ENCODE data around the gene RAB18. TPM values are rescaled to one million over a fixed set of nuclear protein-coding genes. Genes with fewer than 3 reads are reported as not detected.

Gene RAB18
- total RNA-seq, 1 donor from 2014 or later, result 162 TPM

DNA sequence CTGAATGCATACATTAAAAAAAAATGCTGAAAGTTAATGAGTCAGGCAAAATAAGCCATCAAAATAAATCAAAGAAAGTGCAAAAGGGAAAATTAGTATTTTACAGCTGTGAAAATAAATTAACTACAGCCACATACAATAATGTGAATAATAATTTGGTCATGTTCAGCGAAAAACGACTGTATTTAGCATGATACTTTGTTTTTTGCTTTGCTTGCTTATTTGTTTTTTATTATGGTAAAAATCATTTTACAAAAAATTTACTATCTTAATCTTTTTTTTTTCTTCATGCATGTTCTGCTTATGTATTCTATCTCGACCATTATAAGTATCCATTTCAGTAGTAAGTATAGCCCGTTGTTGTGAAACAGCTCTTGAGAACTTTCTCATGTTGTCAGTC, 77.1 kb downstream of the RAB18 start:
- FAIRE-seq, result no peak
- H3K4me1 Mint-ChIP-seq (ENCODE audit: low read depth, unreplicated experiment), result no peaks in the 10 kb centered on the region
- Histone ChIP-seq H3K79me2 (ENCODE audit: insufficient read depth, low read length) (no peaks in the 10 kb centered on the region), H2AFZ (ENCODE audit: low read depth, low read length) (no peak overlapping the region), H3K9me3 (ENCODE audit: insufficient read depth, low read depth, low read length) (no peaks in the 10 kb centered on the region), H3K9ac (ENCODE audit: low read length) (no peak overlapping the region), H3K4me1 (ENCODE audit: insufficient read depth, low read length) (no peaks in the 10 kb centered on the region), H4K20me1 (ENCODE audit: insufficient read depth, low read length) (no peaks in the 10 kb centered on the region), H3K27me3 (ENCODE audit: insufficient read depth, low read length) (no peaks in the 10 kb centered on the region), H3K27ac (ENCODE audit: low read depth, low read length) (no peak overlapping the region), H3K4me3 (ENCODE audit: insufficient read depth, low read depth, low read length) (no peak overlapping the region), H3K4me2 (ENCODE audit: low read length) (no peak overlapping the region), H3K36me3 (ENCODE audit: insufficient read depth, low read length) (no peaks in the 10 kb centered on the region)
- TF ChIP-seq EZH2 (IDR thresholded peaks at IDR 0.05; ENCODE audit: insufficient read depth, low read length), result no peak
- TF ChIP-seq, protein P1, sequence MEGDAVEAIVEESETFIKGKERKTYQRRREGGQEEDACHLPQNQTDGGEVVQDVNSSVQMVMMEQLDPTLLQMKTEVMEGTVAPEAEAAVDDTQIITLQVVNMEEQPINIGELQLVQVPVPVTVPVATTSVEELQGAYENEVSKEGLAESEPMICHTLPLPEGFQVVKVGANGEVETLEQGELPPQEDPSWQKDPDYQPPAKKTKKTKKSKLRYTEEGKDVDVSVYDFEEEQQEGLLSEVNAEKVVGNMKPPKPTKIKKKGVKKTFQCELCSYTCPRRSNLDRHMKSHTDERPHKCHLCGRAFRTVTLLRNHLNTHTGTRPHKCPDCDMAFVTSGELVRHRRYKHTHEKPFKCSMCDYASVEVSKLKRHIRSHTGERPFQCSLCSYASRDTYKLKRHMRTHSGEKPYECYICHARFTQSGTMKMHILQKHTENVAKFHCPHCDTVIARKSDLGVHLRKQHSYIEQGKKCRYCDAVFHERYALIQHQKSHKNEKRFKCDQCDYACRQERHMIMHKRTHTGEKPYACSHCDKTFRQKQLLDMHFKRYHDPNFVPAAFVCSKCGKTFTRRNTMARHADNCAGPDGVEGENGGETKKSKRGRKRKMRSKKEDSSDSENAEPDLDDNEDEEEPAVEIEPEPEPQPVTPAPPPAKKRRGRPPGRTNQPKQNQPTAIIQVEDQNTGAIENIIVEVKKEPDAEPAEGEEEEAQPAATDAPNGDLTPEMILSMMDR (IDR thresholded peaks at IDR 0.05; ENCODE audit: insufficient read depth, low read depth, low read length), result no peak
- DNase-seq (ENCODE audit: low read depth), result no peak
- peaks cover 16% of the 10 kb centered on the region for H3K36me3 Mint-ChIP-seq (ENCODE audit: low read depth, unreplicated experiment)
- no peak overlapping the region for H3K4me3 Mint-ChIP-seq (ENCODE audit: unreplicated experiment)
- peaks cover 2% of the 10 kb centered on the region for H3K27me3 Mint-ChIP-seq (ENCODE audit: low read depth, unreplicated experiment)
- no peak overlapping the region for H3K27ac Mint-ChIP-seq (ENCODE audit: unreplicated experiment)
- peaks cover 8% of the 10 kb centered on the region for H3K9me3 Mint-ChIP-seq (ENCODE audit: unreplicated experiment)

- H3K27ac Mint-ChIP-seq (ENCODE audit: unreplicated experiment), result no peak overlapping the region
These were observed 80.2 kb downstream of the RAB18 start for GRCh38 chr10:27584302-27584701.

More at GRCh38 chr10:27584302-27584701, 80.2 kb downstream of the RAB18 start:
- H3K79me2 ChIP-seq (ENCODE audit: insufficient read depth, low read length), result no peaks in the 10 kb centered on the region
- Mint-ChIP-seq H3K27me3 (ENCODE audit: low read depth, unreplicated experiment) (no peaks in the 10 kb centered on the region), H3K9me3 (ENCODE audit: unreplicated experiment) (peaks cover 6% of the 10 kb centered on the region), H3K4me3 (ENCODE audit: unreplicated experiment) (no peak overlapping the region), H3K36me3 (ENCODE audit: low read depth, unreplicated experiment) (peaks cover 28% of the 10 kb centered on the region), H3K4me1 (ENCODE audit: low read depth, unreplicated experiment) (no peaks in the 10 kb centered on the region)
- H3K4me2 ChIP-seq (ENCODE audit: low read length), result no peak overlapping the region
- H3K27me3 ChIP-seq (ENCODE audit: insufficient read depth, low read length), result no peaks in the 10 kb centered on the region
- TF ChIP-seq, protein P1 (IDR thresholded peaks at IDR 0.05; ENCODE audit: insufficient read depth, low read depth, low read length), result no peak
- no peak for TF ChIP-seq EZH2 (IDR thresholded peaks at IDR 0.05; ENCODE audit: insufficient read depth, low read length)
- no peak overlapping the region for H3K27ac ChIP-seq (ENCODE audit: low read depth, low read length)
- no peaks in the 10 kb centered on the region for H3K36me3 ChIP-seq (ENCODE audit: insufficient read depth, low read length)
- no peaks in the 10 kb centered on the region for H4K20me1 ChIP-seq (ENCODE audit: insufficient read depth, low read length)
- no peak overlapping the region for H2AFZ ChIP-seq (ENCODE audit: low read depth, low read length)
- no peaks in the 10 kb centered on the region for H3K4me1 ChIP-seq (ENCODE audit: insufficient read depth, low read length)
- DNase-seq (ENCODE audit: low read depth) (no peak), FAIRE-seq (no peak)
- H3K4me3 ChIP-seq (ENCODE audit: insufficient read depth, low read depth, low read length), result no peak overlapping the region
- no peak overlapping the region for H3K9ac ChIP-seq (ENCODE audit: low read length)
- H3K9me3 ChIP-seq (ENCODE audit: insufficient read depth, low read depth, low read length), result no peaks in the 10 kb centered on the region

Other genes with a start within 250 kb of the RAB18 start
- gene MKX, start 241.5 kb downstream of the RAB18 start, total RNA-seq, result 3.5 and 3.9 TPM in 2 replicates

Measured in astrocyte (in vitro differentiated cells and primary cell).